Parathyroid adenoma (tissue), 2 donors: ENCODE results near the gene DOCK4.
"Not testable (repeated sequence)": the region's sequence is repeated elsewhere in the genome, so short reads cannot be mapped to it uniquely, and the experiment has no call there.

ENCODE experiments used
- H2AFZ ChIP-seq: fragments of 300-600 bp; sonication (generic); one replicate; pipeline ENCODE4 v1.7.0; 2017; ENCODE audit warnings: antibody characterized with exemption, mild to moderate bottlenecking
- H3K27ac ChIP-seq: fragments of 300-600 bp; sonication (generic); one replicate; pipeline ENCODE4 v1.7.0; 2017
- H3K27me3 ChIP-seq: fragments of 300-600 bp; sonication (generic); one replicate; pipeline ENCODE4 v1.7.0; 2017; ENCODE audit warnings: low read length; ENCODE audit not compliant: control insufficient read depth, insufficient read depth
- H3K36me3 ChIP-seq: fragments of 300-600 bp; sonication (generic); one replicate; pipeline ENCODE4 v1.7.0; 2017; ENCODE audit warnings: low read length; ENCODE audit not compliant: control insufficient read depth, insufficient read depth
- H3K4me1 ChIP-seq: fragments of 300-600 bp; sonication (generic); one replicate; pipeline ENCODE4 v1.7.0; 2017; ENCODE audit warnings: control low read depth
- H3K4me2 ChIP-seq: fragments of 300-600 bp; sonication (generic); one replicate; pipeline ENCODE4 v1.7.0; 2017; ENCODE audit warnings: low read length
- H3K4me3 ChIP-seq: fragments of 300-600 bp; sonication (generic); one replicate; pipeline ENCODE4 v1.7.0; 2017; ENCODE audit warnings: low read depth, low read length
- H3K79me2 ChIP-seq: fragments of 300-600 bp; sonication (generic); one replicate; pipeline ENCODE4 v1.7.0; 2017; ENCODE audit warnings: control low read depth
- H3K9ac ChIP-seq: fragments of 300-600 bp; sonication (generic); one replicate; pipeline ENCODE4 v1.7.0; 2017; ENCODE audit warnings: mild to moderate bottlenecking
- H3K9me3 ChIP-seq: fragments of 300-600 bp; sonication (generic); one replicate; pipeline ENCODE4 v1.7.0; 2017; ENCODE audit warnings: low read length; ENCODE audit not compliant: control insufficient read depth
- CTCF ChIP-seq: fragments of 300-600 bp; sonication (generic); IDR thresholded peaks from one replicate; pipeline ENCODE4 v1.7.0; 2017; ENCODE audit warnings: antibody characterized with exemption, mild to moderate bottlenecking
- donor health status: primary hyperparathyroidism.

Gene DOCK4

DNA sequence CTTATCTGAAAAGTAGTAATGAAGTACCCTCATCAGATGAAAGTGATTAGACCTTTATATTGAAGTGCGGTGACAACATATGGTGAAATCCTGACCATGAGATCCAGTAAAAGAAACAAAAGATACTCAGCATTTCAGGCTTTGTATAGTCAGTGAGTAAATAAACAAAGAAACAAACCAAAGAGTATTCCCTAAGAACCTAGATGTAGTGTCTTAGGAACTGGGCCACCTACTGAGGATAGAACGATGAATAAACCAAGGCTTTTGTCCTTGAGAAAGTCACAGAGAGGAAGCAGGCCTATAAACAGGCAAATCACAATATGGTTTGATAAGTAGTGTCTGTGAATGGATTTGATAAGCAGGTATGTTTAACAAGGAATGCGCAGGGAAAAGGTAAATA lies 46.5 kb upstream of the DOCK4 start:
- Histone ChIP-seq H2AFZ (no peak overlapping the region), H3K9ac (no peak overlapping the region), H3K36me3 (no peaks in the 10 kb centered on the region), H3K4me3 (no peak overlapping the region), H3K27me3 (no peaks in the 10 kb centered on the region), H3K4me1 (no peaks in the 10 kb centered on the region), H3K4me2 (no peak overlapping the region), H3K79me2 (peaks cover 4% of the 10 kb centered on the region), H3K9me3 (no peaks in the 10 kb centered on the region), H3K27ac (no peak overlapping the region)
- TF ChIP-seq CTCF, result no peak

DNA sequence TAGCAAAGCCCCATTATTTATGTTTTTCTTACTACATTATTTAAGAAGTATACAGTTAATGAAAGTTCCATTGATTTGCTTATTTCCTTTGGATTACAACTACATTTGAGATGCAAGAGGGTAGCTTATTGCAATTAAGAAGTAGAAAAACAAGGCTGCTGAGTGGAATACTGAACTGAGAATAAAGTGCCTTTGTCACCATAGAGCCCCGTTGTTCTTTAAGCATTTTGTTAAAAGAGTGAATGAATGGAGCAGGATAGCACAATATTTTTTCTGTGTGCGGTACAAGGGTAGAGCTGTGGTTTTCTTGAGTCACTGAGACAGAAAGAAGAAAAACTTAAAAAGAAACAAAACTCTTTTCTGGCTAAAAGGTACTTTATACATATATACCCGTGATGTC lies 45.9 kb upstream of the DOCK4 start:
- TF ChIP-seq CTCF, result no peak
- H3K4me1 ChIP-seq, result no peaks in the 10 kb centered on the region
- H3K79me2 ChIP-seq, result peaks cover 4% of the 10 kb centered on the region
- H3K27me3 ChIP-seq, result no peaks in the 10 kb centered on the region
- no peak overlapping the region for H3K4me3 ChIP-seq
- H3K9me3 ChIP-seq, result no peaks in the 10 kb centered on the region
- H2AFZ ChIP-seq, result no peak overlapping the region
- H3K9ac ChIP-seq, result no peak overlapping the region
- no peak overlapping the region for H3K27ac ChIP-seq
- H3K36me3 ChIP-seq, result no peaks in the 10 kb centered on the region
- H3K4me2 ChIP-seq, result no peak overlapping the region

DNA sequence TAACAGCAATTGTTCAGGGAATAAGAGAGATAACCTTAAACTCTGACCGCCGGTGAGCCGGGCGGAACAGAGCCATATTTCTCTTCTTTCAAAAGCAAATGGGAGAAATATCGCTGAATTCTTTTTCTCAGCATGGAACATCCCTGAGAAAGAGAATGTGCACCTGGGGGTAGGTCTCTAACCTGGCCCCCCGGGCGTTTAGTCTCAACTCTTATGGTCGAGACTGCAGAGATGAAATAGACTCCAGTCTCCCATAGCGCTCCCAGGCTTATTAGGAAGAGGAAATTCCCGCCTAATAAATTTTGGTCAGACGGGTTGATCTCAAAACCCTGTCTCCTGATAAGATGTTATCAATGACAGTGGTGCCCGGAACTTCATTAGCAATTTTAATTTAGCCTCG lies 43.8 kb upstream of the DOCK4 start:
- not testable (repeated sequence) for H3K27ac ChIP-seq, H3K4me2 ChIP-seq, H3K4me1 ChIP-seq, H3K9ac ChIP-seq, H3K36me3 ChIP-seq, H2AFZ ChIP-seq, H3K27me3 ChIP-seq, H3K9me3 ChIP-seq, H3K79me2 ChIP-seq, H3K4me3 ChIP-seq

DNA sequence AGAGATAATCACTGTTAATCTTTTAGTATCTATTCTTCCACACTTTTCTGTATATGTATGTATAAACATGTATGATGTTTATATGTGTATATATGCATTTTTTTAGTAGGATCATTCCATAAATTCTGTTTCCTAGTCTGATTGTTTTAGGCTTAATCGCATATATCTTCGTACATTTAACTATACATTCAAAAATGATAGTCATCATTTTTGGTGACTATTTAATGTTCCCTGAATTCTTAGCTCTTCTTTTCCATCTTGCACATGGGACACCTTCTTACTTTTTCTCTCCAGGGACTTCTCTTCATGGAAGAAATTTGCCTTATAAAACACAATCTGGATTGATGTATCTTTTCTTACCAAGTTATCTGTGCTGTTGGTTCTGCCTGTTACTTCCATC lies 42.4 kb upstream of the DOCK4 start:
- H3K27me3 ChIP-seq, result no peaks in the 10 kb centered on the region
- TF ChIP-seq CTCF, result no peak
- no peak overlapping the region for H3K9ac ChIP-seq
- peaks cover 9% of the 10 kb centered on the region for H3K79me2 ChIP-seq
- H3K4me3 ChIP-seq, result no peak overlapping the region
- H3K27ac ChIP-seq, result no peak overlapping the region
- no peak overlapping the region for H2AFZ ChIP-seq
- no peaks in the 10 kb centered on the region for H3K36me3 ChIP-seq
- no peak overlapping the region for H3K4me2 ChIP-seq
- H3K4me1 ChIP-seq, result no peaks in the 10 kb centered on the region
- no peaks in the 10 kb centered on the region for H3K9me3 ChIP-seq

DNA sequence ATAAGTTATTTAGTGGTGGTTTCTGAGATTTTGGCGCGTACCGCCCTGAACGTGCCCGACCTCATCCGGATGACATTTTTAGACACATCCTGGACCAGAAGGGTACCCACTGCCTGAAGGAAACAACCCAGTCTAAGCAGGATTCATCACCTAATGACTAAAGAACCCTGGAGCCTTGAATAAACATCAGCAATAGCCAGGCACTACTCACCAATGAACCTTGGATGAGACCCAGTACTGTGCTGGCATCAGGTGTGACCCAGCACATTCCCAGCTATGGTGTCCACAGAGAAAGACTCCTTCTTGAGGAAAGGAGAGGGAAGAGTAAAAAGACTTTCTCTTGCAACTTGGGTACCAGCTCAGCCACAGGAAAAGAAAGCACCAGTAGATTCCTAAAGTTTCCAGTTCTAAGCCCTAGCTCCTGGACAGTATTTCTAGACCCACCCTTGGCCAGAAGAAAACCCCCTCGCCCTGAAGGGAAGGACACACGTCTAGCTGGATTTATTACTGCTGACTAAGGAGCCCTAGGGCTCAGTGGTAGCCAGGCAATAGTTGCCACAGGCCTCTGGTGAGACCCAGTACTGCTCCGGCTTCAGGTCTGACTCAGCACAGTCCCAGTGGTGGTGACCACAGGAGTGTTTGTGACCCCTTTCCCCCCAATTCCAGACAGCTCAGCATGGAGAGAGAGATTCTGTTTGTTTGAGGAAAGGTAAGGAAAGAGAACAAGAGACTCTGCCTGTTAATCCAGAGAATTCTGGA lies 32.8 kb upstream of the DOCK4 start:
- H3K36me3 ChIP-seq, result no peaks in the 10 kb centered on the region

More for the DNA sequence above, 32.8 kb upstream of the DOCK4 start:
- H2AFZ ChIP-seq, result no peak overlapping the region
- H3K9ac ChIP-seq, result no peak overlapping the region
- H3K4me3 ChIP-seq, result no peak overlapping the region
- no peak overlapping the region for H3K4me2 ChIP-seq
- H3K4me1 ChIP-seq, result no peaks in the 10 kb centered on the region
- H3K79me2 ChIP-seq, result peaks cover 13% of the 10 kb centered on the region
- H3K27ac ChIP-seq, result no peak overlapping the region
- H3K27me3 ChIP-seq, result no peaks in the 10 kb centered on the region
- no peaks in the 10 kb centered on the region for H3K9me3 ChIP-seq
- TF ChIP-seq CTCF, result no peak
